Psoas muscle (tissue), 8 donors: Measurements from ENCODE around the gene LCP1. TPM values are rescaled to one million over a fixed set of nuclear protein-coding genes. Genes with fewer than 3 reads are reported as not detected.

Source experiments
- ATAC-seq, 4 donors: fragments of 200-7000 bp; cut with Tn5 transposase; one replicate each; pipeline ENCODE4 v1.9.1; 2020; ENCODE audit warnings: moderate library complexity in 3 of 4, mild to moderate bottlenecking in 2 of 4
- DNase-seq, 2 donors: peaks; one replicate each; pipeline ENCODE4 v3.0.0-alpha.2; 2020
- H3K27ac ChIP-seq: fragments of 200-600 bp; one replicate; pipeline ENCODE4 v1.8.0; 2022
- H3K27me3 ChIP-seq, 3 donors: fragments of 200-600 bp in 1 of 3; one replicate each; pipeline versions ENCODE4 v1.6.1 to v1.8.0; 2013 to 2022; ENCODE audit warnings: low read length in 2 of 3, mild to moderate bottlenecking in 2 of 3, moderate library complexity in 1 of 3; ENCODE audit not compliant: insufficient read depth in 3 of 3
- H3K36me3 ChIP-seq, 2 donors: fragments of 200-600 bp in 1 of 2; one replicate each; pipeline versions ENCODE4 v1.6.1 to v1.8.0; 2013 to 2022; ENCODE audit warnings: low read depth in 1 of 2, mild to moderate bottlenecking in 1 of 2, moderate library complexity in 1 of 2; ENCODE audit not compliant: insufficient read depth in 1 of 2
- H3K4me1 ChIP-seq: fragments of 200-600 bp; one replicate; pipeline ENCODE4 v1.8.0; 2022
- H3K4me3 ChIP-seq: fragments of 200-600 bp; one replicate; pipeline ENCODE4 v1.8.0; 2022; ENCODE audit warnings: mild to moderate bottlenecking
- H3K9me3 ChIP-seq: fragments of 200-600 bp; one replicate; pipeline ENCODE4 v1.8.0; 2022
- whole genome bisulfite sequencing, 3 donors: extraction: QIAGEN DNeasy Blood & Tissue Kit; methylation state at CpG; one replicate each; pipeline versions ENCODE4 v1.1.6 to v1.1.7; 2013; 5-methylcytosine and 5-hydroxymethylcytosine counted together
- intact Hi-C, 2 donors: fragments of 100-400 bp; cut with DNase I; formaldehyde crosslinking; loops; one replicate each; pipeline versions ENCODE4 v1.11.0 to v1.14.2; 2022
- polyA plus RNA-seq, 3 donors: library from polyadenylated mRNA; stranded (reverse); fragments of 200-250 nt; gene quantifications; one replicate each; pipeline ENCODE4 v1.2.3, GENCODE V29; 2013
- total RNA-seq, 4 donors: library from RNA; stranded (reverse); fragmentation: NEBNext Ultra II Directional in 2 of 4; extraction: Animal tissue kit (Norgen Biotek cat#: 25700) in 2 of 4; gene quantifications; one replicate each; pipeline versions ENCODE4 v1.2.1 to v1.2.4, GENCODE V29; 2021 to 2023
- TF ChIP-seq, protein P1 (sequence below): fragments of 200-600 bp; IDR thresholded peaks from one replicate; pipeline ENCODE4 v1.8.0; 2022; ENCODE audit warnings: antibody characterized with exemption
- donor health status: healthy with polysubstance abuse.
- donor health status: DM: no; HTN: no; CAD: no; lungs with moderate emphysema.
- donor health status: Bipolar disorder and iron deficiency.
- donor health status: healthy.
- donor health status: DM: yes; HTN: yes; CAD: no.
- donor health status: DM: no; HTN: no; CAD: no.
- donor health status: DM: no; HTN: no; CAD: no.
- donor health status: DM: yes; HTN: yes; CAD: no.

LCP1 gene
- total and polyA plus RNA-seq, 7 donors = 2.0 to 14.8 (median 8.0) TPM

DNA sequence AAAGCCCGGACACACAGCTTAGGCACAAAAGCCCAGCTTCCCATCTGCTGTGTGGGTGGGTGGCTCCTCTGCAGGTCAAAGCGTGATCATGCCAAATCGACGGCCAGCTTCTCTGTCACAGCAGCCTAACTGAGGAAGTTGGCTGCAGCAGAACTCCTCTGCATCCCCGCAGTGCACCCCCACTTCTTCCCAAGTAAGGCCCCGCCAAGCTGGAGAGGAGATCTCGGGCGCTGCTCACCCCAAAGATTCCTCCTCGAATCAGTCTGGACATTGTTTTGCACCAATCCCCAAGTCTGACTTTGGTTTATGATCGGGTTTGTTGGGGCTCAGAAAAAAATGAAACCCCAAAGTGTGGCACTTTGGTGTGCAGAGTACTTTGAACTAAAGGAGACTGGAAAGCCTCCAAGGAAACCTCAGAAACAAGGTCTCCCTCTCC is 57.4 kb downstream of the LCP1 start:
- ATAC-seq (no peak), DNase-seq (no peak)
- intact Hi-C loops = loop anchor here in 1 of 2 donors (5.0 to 10.0 kb wide), 2 partner anchors 72 to 500 kb away; partner anchors contain the start of gene ZC3H13
- Histone ChIP-seq H3K27ac (no peak overlapping the region), H3K27me3 (no peaks in the 10 kb centered on the region), H3K9me3 (no peaks in the 10 kb centered on the region), H3K36me3 (no peaks in the 10 kb centered on the region), H3K4me1 (no peaks in the 10 kb centered on the region), H3K4me3 (no peak overlapping the region)
- WGBS, 3 donors = 84 to 86% (median 86%) methylated on average over 10 of the region's 10 CpGs
- TF ChIP-seq, protein P1, sequence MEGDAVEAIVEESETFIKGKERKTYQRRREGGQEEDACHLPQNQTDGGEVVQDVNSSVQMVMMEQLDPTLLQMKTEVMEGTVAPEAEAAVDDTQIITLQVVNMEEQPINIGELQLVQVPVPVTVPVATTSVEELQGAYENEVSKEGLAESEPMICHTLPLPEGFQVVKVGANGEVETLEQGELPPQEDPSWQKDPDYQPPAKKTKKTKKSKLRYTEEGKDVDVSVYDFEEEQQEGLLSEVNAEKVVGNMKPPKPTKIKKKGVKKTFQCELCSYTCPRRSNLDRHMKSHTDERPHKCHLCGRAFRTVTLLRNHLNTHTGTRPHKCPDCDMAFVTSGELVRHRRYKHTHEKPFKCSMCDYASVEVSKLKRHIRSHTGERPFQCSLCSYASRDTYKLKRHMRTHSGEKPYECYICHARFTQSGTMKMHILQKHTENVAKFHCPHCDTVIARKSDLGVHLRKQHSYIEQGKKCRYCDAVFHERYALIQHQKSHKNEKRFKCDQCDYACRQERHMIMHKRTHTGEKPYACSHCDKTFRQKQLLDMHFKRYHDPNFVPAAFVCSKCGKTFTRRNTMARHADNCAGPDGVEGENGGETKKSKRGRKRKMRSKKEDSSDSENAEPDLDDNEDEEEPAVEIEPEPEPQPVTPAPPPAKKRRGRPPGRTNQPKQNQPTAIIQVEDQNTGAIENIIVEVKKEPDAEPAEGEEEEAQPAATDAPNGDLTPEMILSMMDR = no peak

GRCh38 chr13:46122304-46122703 is 59.7 kb downstream of the LCP1 start:
- TF ChIP-seq, protein P1 = no peak
- Histone ChIP-seq H3K4me3 (no peak overlapping the region), H3K9me3 (no peaks in the 10 kb centered on the region), H3K4me1 (no peaks in the 10 kb centered on the region), H3K27ac (no peak overlapping the region), H3K27me3 (no peaks in the 10 kb centered on the region), H3K36me3 (no peaks in the 10 kb centered on the region)
- intact Hi-C loops = loop anchor here in 1 of 2 donors (5.0 to 10.0 kb wide), 2 partner anchors 70 to 498 kb away; partner anchors contain the start of gene ZC3H13
- no peak for DNase-seq
- 89 to 93% (median 93%) methylated on average over 7 of the region's 7 CpGs for WGBS, 3 donors
- ATAC-seq = no peak

- ATAC-seq (no peak), DNase-seq (no peak)
- intact Hi-C loops = loop anchor here in 1 of 2 donors (5.0 to 10.0 kb wide), 2 partner anchors 69 to 497 kb away; partner anchors contain the start of gene ZC3H13
- H3K4me3 ChIP-seq = no peak overlapping the region
- no peak overlapping the region for H3K27ac ChIP-seq
- H3K4me1 ChIP-seq = no peaks in the 10 kb centered on the region
- no peaks in the 10 kb centered on the region for H3K9me3 ChIP-seq
- TF ChIP-seq, protein P1 = no peak
- no peaks in the 10 kb centered on the region for H3K27me3 ChIP-seq
- 43 to 72% (median 54%) methylated on average over 4 of the region's 4 CpGs for WGBS, 3 donors
- H3K36me3 ChIP-seq = no peaks in the 10 kb centered on the region
Measured at GRCh38 chr13:46121597-46122163, 60.3 kb downstream of the LCP1 start.

- no peaks in the 10 kb centered on the region for H3K36me3 ChIP-seq
- H3K9me3 ChIP-seq = no peaks in the 10 kb centered on the region
- 67 to 74% (median 70%) methylated on average over 2 of the region's 2 CpGs for WGBS, 3 donors
- H3K27ac ChIP-seq = no peak overlapping the region
- DNase-seq (no peak), ATAC-seq (no peak)
- TF ChIP-seq, protein P1 = no peak
- no peaks in the 10 kb centered on the region for H3K27me3 ChIP-seq
- no peaks in the 10 kb centered on the region for H3K4me1 ChIP-seq
- H3K4me3 ChIP-seq = no peak overlapping the region
- intact Hi-C loops = loop anchor here in 1 of 2 donors (5.0 to 10.0 kb wide), 2 partner anchors 69 to 496 kb away; partner anchors contain the start of gene ZC3H13
Measured at GRCh38 chr13:46121033-46121432, 60.9 kb downstream of the LCP1 start.
